Measurements from ENCODE around the gene OSCP1.

Gene OSCP1

GRCh38 chr1:36397378-36398230 lies 52.6 kb downstream of the OSCP1 start, which contains the start of gene LSM10:
Gene LSM10 (minus strand): TSS chr1:36397908. CDS start chr1:36394129, 3,779 bp downstream.
- no peak for FAIRE-seq
- TF ChIP-seq POLR2A (IDR thresholded peaks at IDR 0.05; ENCODE audit: low read depth, low read length), result peak; percentile 90
- peak; percentile 86 for DNase-seq (ENCODE audit: insufficient read length, low spot score)

GRCh38 chr1:36397083-36397377 lies 53.2 kb downstream of the OSCP1 start:
- TF ChIP-seq POLR2A (IDR thresholded peaks at IDR 0.05; ENCODE audit: low read depth, low read length), result no peak
- DNase-seq (ENCODE audit: insufficient read length, low spot score), result no peak
- FAIRE-seq, result no peak

GRCh38 chr1:36396359-36396758 lies 53.9 kb downstream of the OSCP1 start:
- no peak for FAIRE-seq
- TF ChIP-seq POLR2A (IDR thresholded peaks at IDR 0.05; ENCODE audit: low read depth, low read length), result no peak
- DNase-seq (ENCODE audit: insufficient read length, low spot score), result no peak

GRCh38 chr1:36393686-36394085 lies 56.6 kb downstream of the OSCP1 start:
- no peak for FAIRE-seq
- TF ChIP-seq POLR2A (IDR thresholded peaks at IDR 0.05; ENCODE audit: low read depth, low read length), result no peak
- DNase-seq (ENCODE audit: insufficient read length, low spot score), result no peak

- DNase-seq (ENCODE audit: insufficient read length, low spot score), result no peak
- TF ChIP-seq POLR2A (IDR thresholded peaks at IDR 0.05; ENCODE audit: low read depth, low read length), result no peak
- no peak for FAIRE-seq
Measured at GRCh38 chr1:36392836-36393235, 57.4 kb downstream of the OSCP1 start.

- no peak for DNase-seq (ENCODE audit: insufficient read length, low spot score)
- no peak for TF ChIP-seq POLR2A (IDR thresholded peaks at IDR 0.05; ENCODE audit: low read depth, low read length)
- no peak for FAIRE-seq
Measured at GRCh38 chr1:36391271-36391670, 59.0 kb downstream of the OSCP1 start.

GRCh38 chr1:36390411-36390810 lies 59.8 kb downstream of the OSCP1 start:
- FAIRE-seq (no peak), DNase-seq (ENCODE audit: insufficient read length, low spot score) (no peak)
- no peak for TF ChIP-seq POLR2A (IDR thresholded peaks at IDR 0.05; ENCODE audit: low read depth, low read length)

GRCh38 chr1:36389999-36390398 lies 60.3 kb downstream of the OSCP1 start:
- no peak for TF ChIP-seq POLR2A (IDR thresholded peaks at IDR 0.05; ENCODE audit: low read depth, low read length)
- FAIRE-seq, result no peak

GRCh38 chr1:36389261-36389660 lies 61.0 kb downstream of the OSCP1 start:
- DNase-seq (ENCODE audit: insufficient read length, low spot score) (no peak), FAIRE-seq (no peak)
- TF ChIP-seq POLR2A (IDR thresholded peaks at IDR 0.05; ENCODE audit: low read depth, low read length), result no peak

More at GRCh38 chr1:36389999-36390398, 60.3 kb downstream of the OSCP1 start:
- DNase-seq (ENCODE audit: insufficient read length, low spot score), result no peak

GRCh38 chr1:36387141-36387949 lies 62.9 kb downstream of the OSCP1 start:
- DNase-seq (ENCODE audit: insufficient read length, low spot score) (peak; percentile 49), FAIRE-seq (no peak)
- TF ChIP-seq POLR2A (IDR thresholded peaks at IDR 0.05; ENCODE audit: low read depth, low read length), result no peak

GRCh38 chr1:36386265-36387140 lies 63.7 kb downstream of the OSCP1 start:
- DNase-seq (ENCODE audit: insufficient read length, low spot score) (peak; percentile 87), FAIRE-seq (peak; percentile 60)
- TF ChIP-seq POLR2A (IDR thresholded peaks at IDR 0.05; ENCODE audit: low read depth, low read length), result peak; percentile 74; the same call in 1 of the 2 replicates

- FAIRE-seq (no peak), DNase-seq (ENCODE audit: insufficient read length, low spot score) (peak; percentile 77)
- no peak; the same call in 1 of the 2 replicates for TF ChIP-seq POLR2A (IDR thresholded peaks at IDR 0.05; ENCODE audit: low read depth, low read length)
Measured at GRCh38 chr1:36385410-36386264, 64.6 kb downstream of the OSCP1 start, which contains the start of gene STK40. Gene STK40 (minus strand): TSS chr1:36385924. CDS start chr1:36361332, 24,592 bp downstream.
